NCI-H146 treated with DMSO at 0.1 percent for 48 hours (cell line): ENCODE data around the gene PSMA4.
"Not testable (repeated sequence)": the region's sequence is repeated elsewhere in the genome, so short reads cannot be mapped to it uniquely, and the experiment has no call there.

Experiments
- DNase-seq: peaks from one replicate; lab custom pipeline; 2025; ENCODE audit not compliant: unreplicated experiment; lab: John Stamatoyannopoulos, UW

PSMA4 gene

GRCh38 chr15:78550815-78551214 is 10.6 kb downstream of the PSMA4 start:
- DNase-seq, result no peak

GRCh38 chr15:78551902-78552301 is 11.7 kb downstream of the PSMA4 start:
- DNase-seq, result no peak

- no peak for DNase-seq
These were observed 12.4 kb downstream of the PSMA4 start for GRCh38 chr15:78552597-78552996.

- not testable (repeated sequence) for DNase-seq
These were observed 20.0 kb downstream of the PSMA4 start for GRCh38 chr15:78560201-78560600.

GRCh38 chr15:78561490-78561889 is 21.2 kb downstream of the PSMA4 start:
- DNase-seq, result no peak

GRCh38 chr15:78563092-78563491 is 22.8 kb downstream of the PSMA4 start:
- DNase-seq, result no peak

- DNase-seq, result no peak
These were observed 24.5 kb downstream of the PSMA4 start for GRCh38 chr15:78564743-78565096.

GRCh38 chr15:78565097-78565950 is 25.1 kb downstream of the PSMA4 start, which contains the start of gene CHRNA5:
Gene CHRNA5, plus strand, starts transcription at chr15:78565520. Its CDS starts 200 bp downstream, at chr15:78565720.
- peak; percentile 92 for DNase-seq

- DNase-seq, result peak; percentile 23
These were observed 25.9 kb downstream of the PSMA4 start for GRCh38 chr15:78565951-78566774.

GRCh38 chr15:78567531-78567930 is 27.3 kb downstream of the PSMA4 start:
- DNase-seq, result no peak

- DNase-seq, result no peak
These were observed 30.5 kb downstream of the PSMA4 start for GRCh38 chr15:78570710-78571109.

GRCh38 chr15:78571382-78571781 is 31.1 kb downstream of the PSMA4 start:
- DNase-seq, result no peak

- DNase-seq, result no peak
These were observed 33.2 kb downstream of the PSMA4 start for GRCh38 chr15:78573416-78573815.

GRCh38 chr15:78574944-78575343 is 34.7 kb downstream of the PSMA4 start:
- DNase-seq, result no peak

- DNase-seq, result no peak
These were observed 57.3 kb downstream of the PSMA4 start for GRCh38 chr15:78597583-78597982.

GRCh38 chr15:78598348-78598747 is 58.1 kb downstream of the PSMA4 start:
- DNase-seq, result no peak

GRCh38 chr15:78599189-78599588 is 58.9 kb downstream of the PSMA4 start:
- DNase-seq, result no peak
